Measurements from ENCODE around the gene SSR2.

Gene SSR2

DNA sequence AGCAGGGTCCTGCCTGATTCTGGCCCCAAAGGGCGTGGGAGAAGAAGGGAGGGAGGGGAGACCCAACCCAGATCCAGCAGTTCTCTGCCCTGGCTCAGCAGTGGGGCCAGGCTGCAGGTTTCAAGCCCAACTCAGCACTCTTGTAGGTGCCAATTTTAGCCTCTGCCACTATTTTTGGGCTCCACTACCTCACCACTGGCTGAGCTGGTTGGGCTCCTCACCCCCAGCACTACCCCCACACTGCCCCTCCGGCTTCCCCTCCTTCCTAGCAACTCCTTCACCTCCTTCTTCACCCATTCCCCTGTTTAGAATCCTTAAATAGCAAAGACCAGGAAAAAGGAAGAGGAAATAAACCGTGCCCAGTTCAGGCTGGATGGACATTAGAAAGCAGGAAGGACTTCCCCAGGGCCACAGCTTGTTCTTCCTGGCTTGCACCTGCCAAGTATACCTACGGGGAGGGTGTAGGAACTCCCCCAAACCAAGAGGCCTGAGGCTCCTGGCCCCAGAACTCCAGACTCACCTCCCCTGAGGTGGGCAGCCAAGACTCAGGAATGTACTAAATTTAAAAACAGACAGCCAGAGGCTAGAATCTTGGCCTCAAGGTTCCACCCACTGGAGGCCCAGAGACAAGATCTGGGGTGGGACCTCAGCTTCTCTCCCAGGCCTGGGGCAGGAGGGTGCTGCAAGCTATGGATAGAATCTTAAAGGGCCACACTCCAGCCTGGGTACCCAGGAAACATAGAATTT, 41.0 kb downstream of the SSR2 start:
- Histone ChIP-seq H3K9me3 (ENCODE audit: insufficient read depth, low read length) (no peaks in the 10 kb centered on the region), H4K20me1 (ENCODE audit: insufficient read depth, low read length) (peaks cover 28% of the 10 kb centered on the region), H3K27ac (ENCODE audit: low read length) (peak overlapping the region; percentile 89), H3K4me1 (ENCODE audit: low read length) (peaks cover 57% of the 10 kb centered on the region), H3K27me3 (ENCODE audit: low read depth, low read length) (no peaks in the 10 kb centered on the region), H3K36me3 (replicated peaks; ENCODE audit: low read depth, low read length) (peaks cover 31% of the 10 kb centered on the region), H3K79me2 (ENCODE audit: low read length) (peaks cover 72% of the 10 kb centered on the region), H3K9ac (ENCODE audit: low read length) (peak overlapping the region; percentile 100), H3K4me3 (ENCODE audit: low read length) (peak overlapping the region; percentile 95), H2AFZ (ENCODE audit: low read depth, low read length) (no peak overlapping the region), H3K4me2 (ENCODE audit: low read length) (peak overlapping the region; percentile 95)
- TF ChIP-seq, protein P1, sequence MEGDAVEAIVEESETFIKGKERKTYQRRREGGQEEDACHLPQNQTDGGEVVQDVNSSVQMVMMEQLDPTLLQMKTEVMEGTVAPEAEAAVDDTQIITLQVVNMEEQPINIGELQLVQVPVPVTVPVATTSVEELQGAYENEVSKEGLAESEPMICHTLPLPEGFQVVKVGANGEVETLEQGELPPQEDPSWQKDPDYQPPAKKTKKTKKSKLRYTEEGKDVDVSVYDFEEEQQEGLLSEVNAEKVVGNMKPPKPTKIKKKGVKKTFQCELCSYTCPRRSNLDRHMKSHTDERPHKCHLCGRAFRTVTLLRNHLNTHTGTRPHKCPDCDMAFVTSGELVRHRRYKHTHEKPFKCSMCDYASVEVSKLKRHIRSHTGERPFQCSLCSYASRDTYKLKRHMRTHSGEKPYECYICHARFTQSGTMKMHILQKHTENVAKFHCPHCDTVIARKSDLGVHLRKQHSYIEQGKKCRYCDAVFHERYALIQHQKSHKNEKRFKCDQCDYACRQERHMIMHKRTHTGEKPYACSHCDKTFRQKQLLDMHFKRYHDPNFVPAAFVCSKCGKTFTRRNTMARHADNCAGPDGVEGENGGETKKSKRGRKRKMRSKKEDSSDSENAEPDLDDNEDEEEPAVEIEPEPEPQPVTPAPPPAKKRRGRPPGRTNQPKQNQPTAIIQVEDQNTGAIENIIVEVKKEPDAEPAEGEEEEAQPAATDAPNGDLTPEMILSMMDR (IDR thresholded peaks at IDR 0.05; ENCODE audit: low read depth, low read length), result no peak
- TF ChIP-seq EZH2phosphoT487 (IDR thresholded peaks at IDR 0.05; ENCODE audit: low read depth), result no peak

DNA sequence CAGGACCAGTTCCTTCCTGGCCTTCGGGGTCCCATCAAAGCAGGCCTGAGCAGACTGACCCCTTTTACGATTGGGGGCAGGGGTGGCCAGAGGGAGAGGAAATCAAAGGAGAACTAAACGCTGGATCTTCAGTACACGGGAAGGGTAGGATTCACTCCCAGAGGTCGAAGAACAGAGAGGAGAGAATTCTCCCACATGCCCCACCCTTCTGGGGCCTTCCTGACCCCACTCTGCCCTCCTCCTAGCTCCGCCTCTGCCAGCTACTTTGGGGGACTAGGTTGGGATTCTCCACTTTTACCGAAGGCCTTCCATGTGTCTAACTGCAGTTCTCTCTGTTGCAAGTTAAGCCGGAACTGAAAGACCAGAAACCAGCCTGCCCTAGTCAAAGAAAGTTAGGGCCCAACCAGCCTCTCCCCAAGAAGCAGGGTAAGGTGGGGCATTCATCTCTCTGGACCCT, 41.8 kb downstream of the SSR2 start:
- H3K36me3 ChIP-seq (replicated peaks; ENCODE audit: low read depth, low read length), result peaks cover 38% of the 10 kb centered on the region
- no peaks in the 10 kb centered on the region for H3K27me3 ChIP-seq (ENCODE audit: low read depth, low read length)
- peaks cover 80% of the 10 kb centered on the region for H3K79me2 ChIP-seq (ENCODE audit: low read length)
- peak overlapping the region; percentile 89 for H3K27ac ChIP-seq (ENCODE audit: low read length)
- peaks cover 36% of the 10 kb centered on the region for H4K20me1 ChIP-seq (ENCODE audit: insufficient read depth, low read length)
- H3K9me3 ChIP-seq (ENCODE audit: insufficient read depth, low read length), result no peaks in the 10 kb centered on the region
- peaks cover 62% of the 10 kb centered on the region for H3K4me1 ChIP-seq (ENCODE audit: low read length)
- no peak overlapping the region for H2AFZ ChIP-seq (ENCODE audit: low read depth, low read length)
- H3K4me2 ChIP-seq (ENCODE audit: low read length), result peak overlapping the region; percentile 95
- peak overlapping the region; percentile 95 for H3K4me3 ChIP-seq (ENCODE audit: low read length)
- H3K9ac ChIP-seq (ENCODE audit: low read length), result peak overlapping the region; percentile 100
- TF ChIP-seq, protein P1 (IDR thresholded peaks at IDR 0.05; ENCODE audit: low read depth, low read length), result no peak
- TF ChIP-seq EZH2phosphoT487 (IDR thresholded peaks at IDR 0.05; ENCODE audit: low read depth), result no peak

DNA sequence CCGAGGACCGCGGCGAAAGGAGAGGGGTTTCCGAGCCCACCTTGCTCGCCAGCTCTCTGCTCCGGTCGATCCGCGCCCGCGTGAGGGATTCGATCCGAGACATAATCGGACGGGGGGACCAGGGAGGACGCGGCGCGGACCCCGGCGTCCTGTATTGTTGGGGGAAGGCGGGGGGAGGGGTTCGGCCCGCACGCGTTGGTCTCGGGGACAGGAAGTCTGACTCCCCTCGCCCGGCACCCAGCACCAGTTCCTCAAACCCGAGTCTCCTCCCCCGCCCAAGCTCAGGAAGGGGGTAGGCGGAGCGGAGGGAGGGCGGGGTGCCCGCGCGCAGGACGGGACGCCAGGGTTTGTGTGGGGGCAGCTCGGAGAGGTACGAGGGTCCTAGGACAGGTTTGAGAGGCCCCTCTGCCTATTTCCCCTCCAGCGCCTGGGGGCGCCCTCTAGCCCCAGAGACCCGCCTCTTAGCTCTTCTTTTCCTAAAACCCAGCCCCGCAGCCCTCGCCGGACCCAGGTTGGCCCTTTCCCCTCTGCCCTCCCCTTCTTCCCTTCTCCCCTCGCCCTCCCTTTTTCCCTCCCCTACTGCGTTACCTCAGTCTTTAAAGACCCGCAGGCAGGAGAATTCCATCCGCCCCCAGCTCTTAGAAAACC, 42.3 kb downstream of the SSR2 start, which contains the start of gene ARHGEF2:
Gene ARHGEF2, minus strand, starts transcription at position 223 of the 648 bp plus-strand sequence. Its CDS starts 120 bp downstream, at position 103.
- Histone ChIP-seq H3K9ac (ENCODE audit: low read length) (peak within 1 kb of the TSS; percentile 100), H3K27me3 (ENCODE audit: low read depth, low read length) (no peaks in the 10 kb centered on the region), H3K4me2 (ENCODE audit: low read length) (peak within 1 kb of the TSS; percentile 95), H3K36me3 (replicated peaks; ENCODE audit: low read depth, low read length) (peaks cover 38% of the 10 kb centered on the region), H2AFZ (ENCODE audit: low read depth, low read length) (no peak within 1 kb of the TSS), H3K4me1 (ENCODE audit: low read length) (peaks cover 57% of the 10 kb centered on the region), H4K20me1 (ENCODE audit: insufficient read depth, low read length) (peaks cover 41% of the 10 kb centered on the region), H3K27ac (ENCODE audit: low read length) (peak within 1 kb of the TSS; percentile 89), H3K79me2 (ENCODE audit: low read length) (peaks cover 85% of the 10 kb centered on the region), H3K4me3 (ENCODE audit: low read length) (peak within 1 kb of the TSS; percentile 95), H3K9me3 (ENCODE audit: insufficient read depth, low read length) (no peaks in the 10 kb centered on the region)
- TF ChIP-seq EZH2phosphoT487 (IDR thresholded peaks at IDR 0.05; ENCODE audit: low read depth), result no peak
- TF ChIP-seq, protein P1 (IDR thresholded peaks at IDR 0.05; ENCODE audit: low read depth, low read length), result peak; percentile 48

DNA sequence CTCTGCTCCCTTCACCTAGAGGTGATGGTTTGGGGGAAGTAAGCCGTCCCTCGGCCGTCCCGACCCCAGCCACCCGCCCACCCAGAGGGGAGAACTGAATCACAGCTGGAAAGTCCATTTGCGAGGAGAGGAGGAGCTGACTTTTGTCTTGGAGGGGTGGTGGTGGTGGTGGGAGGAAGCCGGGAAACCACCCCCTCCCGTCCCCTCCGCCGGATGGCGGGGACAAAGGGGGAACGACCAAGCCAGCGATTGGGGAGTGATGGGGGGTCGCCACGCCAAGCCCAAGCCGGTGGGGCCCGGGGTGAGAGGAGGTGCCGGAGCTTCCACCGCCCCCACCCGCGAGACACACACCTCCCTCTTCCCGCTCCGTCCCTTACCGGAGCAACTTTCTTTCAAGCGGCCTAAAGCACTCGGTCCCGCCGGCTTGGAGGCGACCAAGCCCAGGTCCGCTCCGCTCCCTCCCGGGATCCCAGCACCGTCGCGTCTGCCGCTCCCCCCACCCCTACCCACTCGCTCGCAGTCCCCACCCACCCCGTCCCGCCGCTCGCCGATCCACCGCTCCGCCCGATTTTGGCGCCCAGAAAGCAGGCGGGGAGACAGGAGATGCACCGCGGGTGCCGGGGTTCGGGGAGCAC, 42.9 kb downstream of the SSR2 start:
- Histone ChIP-seq H3K9ac (ENCODE audit: low read length) (peak overlapping the region; percentile 100), H3K27me3 (ENCODE audit: low read depth, low read length) (no peaks in the 10 kb centered on the region), H2AFZ (ENCODE audit: low read depth, low read length) (no peak overlapping the region), H3K4me1 (ENCODE audit: low read length) (peaks cover 57% of the 10 kb centered on the region), H3K79me2 (ENCODE audit: low read length) (peaks cover 92% of the 10 kb centered on the region), H4K20me1 (ENCODE audit: insufficient read depth, low read length) (peaks cover 47% of the 10 kb centered on the region), H3K4me3 (ENCODE audit: low read length) (peak overlapping the region; percentile 95), H3K27ac (ENCODE audit: low read length) (peak overlapping the region; percentile 89), H3K4me2 (ENCODE audit: low read length) (peak overlapping the region; percentile 95), H3K9me3 (ENCODE audit: insufficient read depth, low read length) (no peaks in the 10 kb centered on the region), H3K36me3 (replicated peaks; ENCODE audit: low read depth, low read length) (peaks cover 38% of the 10 kb centered on the region)
- TF ChIP-seq, protein P1 (IDR thresholded peaks at IDR 0.05; ENCODE audit: low read depth, low read length), result no peak
- no peak for TF ChIP-seq EZH2phosphoT487 (IDR thresholded peaks at IDR 0.05; ENCODE audit: low read depth)
